NCI-H1105 treated with DMSO at 0.1 percent for 48 hours (cell line): ENCODE results near the gene MACROD1.

Experiments used
- DNase-seq: peaks from one replicate; lab custom pipeline; 2025; lab: John Stamatoyannopoulos, UW

The MACROD1 gene

DNA sequence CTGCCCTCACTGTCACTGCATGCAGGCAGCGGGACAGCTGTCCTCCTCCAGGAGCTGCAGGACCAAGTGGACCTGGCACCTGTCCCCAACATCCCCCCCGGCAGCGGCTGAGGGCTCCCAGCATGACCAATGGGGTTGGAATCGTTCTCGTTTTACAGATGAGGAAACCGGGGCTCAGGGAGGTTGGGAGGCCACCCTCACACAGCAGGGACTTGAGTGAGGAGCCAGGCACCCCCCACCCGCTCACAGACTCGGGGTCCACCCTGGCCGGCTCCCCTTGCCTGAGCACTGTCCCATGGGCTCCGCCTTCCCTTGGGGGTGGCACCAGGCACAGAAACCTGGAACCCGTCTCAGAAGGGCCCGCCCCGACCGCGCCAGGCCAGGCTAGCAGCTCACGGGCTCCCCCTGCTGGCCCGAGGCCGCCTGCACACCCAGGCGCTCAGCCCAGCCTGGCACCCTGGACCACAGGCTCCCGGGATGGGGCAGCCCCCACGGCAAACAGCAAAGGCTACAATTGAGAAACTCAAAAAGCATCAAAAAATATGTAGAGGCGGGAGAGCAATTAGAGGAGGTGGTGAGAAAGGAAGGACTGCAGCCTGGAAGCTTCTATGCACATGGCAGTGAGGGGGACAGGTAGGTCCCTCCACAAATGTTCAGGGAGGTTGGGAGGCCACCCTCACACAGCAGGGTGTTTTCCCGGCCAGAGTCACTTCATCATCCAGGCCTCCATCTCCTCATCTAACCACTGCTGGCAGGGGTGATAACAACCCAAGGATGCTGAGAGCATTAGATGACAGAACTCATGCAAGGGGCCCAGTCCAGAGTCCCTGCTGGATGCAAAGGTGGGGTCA is 12.8 kb downstream of the MACROD1 start:
- peak; percentile 13 for DNase-seq

DNA sequence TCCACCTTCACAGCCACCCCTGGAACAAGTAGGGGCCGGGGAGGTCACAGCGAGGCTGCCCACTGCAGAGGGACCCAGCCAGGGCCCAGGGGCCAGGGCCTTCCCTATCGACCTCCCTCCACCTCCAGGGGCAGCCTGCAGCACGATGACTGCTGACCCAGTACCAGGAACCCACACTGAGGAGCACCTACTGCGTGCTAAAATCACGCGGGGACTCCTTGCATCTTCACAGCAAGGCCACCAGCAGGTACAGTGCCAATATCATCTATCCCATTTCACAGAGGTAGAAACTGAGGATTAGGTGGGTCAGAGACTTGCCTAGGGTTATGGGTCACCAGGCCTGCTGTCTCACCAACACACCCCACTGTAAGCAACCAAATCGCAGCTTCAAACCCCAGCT is 14.6 kb downstream of the MACROD1 start:
- DNase-seq: no peak

- DNase-seq: peak; percentile 86
These were observed 15.3 kb downstream of the MACROD1 start for GRCh38 chr11:64150481-64151239.

- no peak for DNase-seq
These were observed 15.9 kb downstream of the MACROD1 start for GRCh38 chr11:64150051-64150450.

GRCh38 chr11:64148917-64149617 is 16.8 kb downstream of the MACROD1 start:
- DNase-seq: no peak

GRCh38 chr11:64148226-64148916 is 17.5 kb downstream of the MACROD1 start:
- peak; percentile 83 for DNase-seq

GRCh38 chr11:64146036-64146955 is 19.6 kb downstream of the MACROD1 start:
- DNase-seq: peak; percentile 23

GRCh38 chr11:64144587-64145472 is 21.1 kb downstream of the MACROD1 start:
- no peak for DNase-seq

DNA sequence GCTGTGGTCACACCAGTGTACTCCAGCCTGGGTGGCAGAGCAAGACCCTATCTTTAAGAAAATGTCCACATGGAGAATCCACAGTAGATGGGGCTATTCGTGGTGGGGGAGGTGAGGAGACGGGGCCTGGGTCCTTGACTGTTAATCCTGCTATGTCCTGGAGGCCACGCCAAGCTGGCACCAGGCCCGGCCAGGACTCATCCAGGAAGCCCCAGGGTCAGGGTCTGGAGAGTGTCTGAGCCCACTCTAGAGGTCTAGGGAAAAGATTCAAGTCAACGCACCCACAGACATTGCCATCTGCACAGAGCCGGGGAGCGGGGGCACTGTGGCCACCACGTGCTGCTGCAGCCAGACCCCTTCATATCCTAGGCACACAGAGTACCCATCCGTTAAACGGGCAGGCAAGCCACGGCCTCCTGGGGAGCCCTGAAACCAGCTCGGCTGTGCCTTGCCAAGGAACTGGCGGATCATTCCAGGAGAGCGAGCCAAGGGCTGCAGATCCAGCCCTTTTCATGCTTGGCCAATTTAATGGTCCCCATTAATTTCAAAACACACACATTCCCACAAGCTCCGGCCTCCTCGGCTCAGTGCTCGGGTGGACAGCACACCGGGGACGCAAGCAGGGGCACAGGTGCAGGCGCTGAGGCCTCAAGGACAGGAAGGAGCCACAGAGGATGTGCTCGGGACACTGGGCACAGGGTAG is 24.7 kb downstream of the MACROD1 start:
- DNase-seq: no peak

DNA sequence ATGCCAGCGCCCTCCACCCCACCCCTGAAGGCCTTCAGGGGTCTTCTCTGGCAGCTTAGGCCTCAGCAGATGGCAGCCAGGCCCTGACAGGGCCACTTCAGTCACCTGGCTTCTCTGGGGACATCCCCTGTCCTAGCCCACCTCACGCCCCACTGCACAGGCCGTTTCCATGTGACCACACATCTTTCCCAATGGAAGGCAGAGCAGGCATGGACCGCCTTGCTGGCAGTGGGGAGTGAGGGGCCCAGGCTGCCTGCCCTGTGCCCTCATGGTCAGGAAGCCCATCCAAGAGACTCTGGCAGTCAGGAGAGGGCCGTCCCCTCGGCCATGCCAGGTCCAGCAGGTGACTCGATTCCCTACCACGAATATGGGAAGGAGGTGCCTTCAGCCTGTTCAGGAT is 25.8 kb downstream of the MACROD1 start:
- no peak for DNase-seq

DNA sequence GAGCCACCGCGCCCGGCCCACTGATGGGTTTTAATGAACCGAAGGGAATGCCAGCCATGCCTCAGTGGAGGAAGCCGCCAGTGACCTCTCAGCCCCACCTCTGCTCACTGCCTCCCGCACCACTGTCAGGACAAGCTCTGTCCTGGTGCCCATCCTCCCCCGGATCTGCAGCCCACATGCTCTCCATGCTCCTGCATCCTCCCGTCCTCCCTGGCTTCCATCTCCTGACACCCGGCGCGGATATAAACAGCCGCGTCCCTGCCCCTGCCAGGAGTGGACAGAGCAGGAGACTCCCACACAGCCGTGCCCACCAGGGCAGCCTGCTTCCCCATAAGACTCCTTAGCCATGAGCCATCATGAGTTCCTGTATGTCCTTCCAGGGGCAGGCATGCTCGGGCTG is 26.9 kb downstream of the MACROD1 start:
- no peak for DNase-seq

GRCh38 chr11:64138398-64138797 is 27.5 kb downstream of the MACROD1 start:
- no peak for DNase-seq

- DNase-seq: no peak
These were observed 29.0 kb downstream of the MACROD1 start for GRCh38 chr11:64136765-64137441.

DNA sequence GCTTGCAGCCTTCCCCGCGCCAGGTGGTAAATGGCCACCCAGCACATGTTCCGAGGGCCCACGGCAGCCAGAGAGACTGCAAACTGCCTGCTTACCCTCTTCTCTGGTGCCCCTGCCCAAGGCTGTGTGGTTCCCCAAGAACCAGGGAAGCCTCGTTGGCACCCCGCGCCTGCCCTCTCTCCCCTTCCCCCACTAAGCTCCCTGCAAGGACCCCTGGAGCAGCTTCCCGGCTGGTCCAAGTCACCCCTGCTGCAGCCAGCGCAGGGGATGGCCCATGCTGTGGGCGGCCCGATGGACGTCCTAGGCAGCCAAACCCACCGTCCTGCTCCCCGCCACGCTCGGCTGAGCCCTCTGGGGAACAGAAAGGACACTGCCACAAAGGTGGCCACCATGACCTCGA is 30.2 kb downstream of the MACROD1 start:
- DNase-seq: no peak

- DNase-seq: peak; percentile 2
These were observed 30.9 kb downstream of the MACROD1 start for GRCh38 chr11:64134963-64135362.

DNA sequence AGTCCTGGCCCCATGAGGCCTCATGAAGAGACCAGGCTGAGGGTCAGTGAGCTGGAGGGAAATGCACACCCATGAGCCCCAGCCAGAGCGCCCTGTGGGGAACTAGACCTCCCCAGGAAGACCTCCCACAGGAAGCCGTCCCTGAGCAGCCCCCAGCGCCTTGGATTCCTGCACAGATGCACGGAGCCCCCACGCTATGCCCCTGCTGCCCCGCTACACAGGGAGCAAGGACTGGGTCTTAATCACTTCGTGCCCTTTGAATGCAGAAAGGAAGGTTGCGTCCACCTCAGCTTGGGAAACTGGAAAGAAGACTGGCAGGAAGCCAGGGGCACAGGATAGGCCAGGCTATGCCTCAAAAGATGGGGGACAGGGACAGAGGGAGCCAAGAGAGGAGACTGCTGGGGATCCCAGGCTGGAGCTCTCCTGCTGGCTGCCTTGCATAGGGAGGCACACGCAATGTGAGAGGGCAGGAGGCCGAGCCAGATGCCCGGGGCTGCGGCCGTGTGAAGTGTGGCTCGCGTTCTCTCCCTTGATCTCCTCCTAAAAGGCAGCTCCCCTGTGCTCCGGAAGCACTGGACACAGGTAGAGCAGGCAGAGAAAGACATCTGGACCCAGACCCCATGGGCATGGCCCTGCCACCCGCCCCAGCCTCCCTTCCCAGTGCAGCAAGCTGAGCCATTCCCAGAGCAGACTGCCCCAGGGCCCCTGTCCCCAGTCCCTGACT is 32.8 kb downstream of the MACROD1 start:
- DNase-seq: no peak

GRCh38 chr11:64132191-64132771 is 33.6 kb downstream of the MACROD1 start:
- DNase-seq: peak; percentile 51
